Activated B cell treated with CpG ODN at 0.5 μM for 24 hours (primary cell): ENCODE data around the gene NMRK2. TPM values are rescaled to one million over a fixed set of nuclear protein-coding genes. Genes with fewer than 3 reads are reported as not detected.

ENCODE experiments used
- ATAC-seq: fragments of 200-7000 bp; cut with Tn5 transposase; one replicate; pipeline ENCODE4 v1.10.0; 2021; ENCODE audit warnings: low read depth, mild to moderate bottlenecking, moderate library complexity
- CTCF ChIA-PET: fragments of 350-600 bp; sonication (Branson Sonifier 250); formaldehyde crosslinking; loops from one replicate; lab custom pipeline; 2021; ENCODE audit warnings: antibody characterized with exemption; lab: Charles Lee
- POLR2A ChIA-PET: fragments of 350-600 bp; sonication (Branson Sonifier 250); formaldehyde crosslinking; loops from one replicate; lab custom pipeline; 2021; ENCODE audit warnings: antibody characterized with exemption; lab: Charles Lee
- DNase-seq: peaks from one replicate; pipeline ENCODE4 v3.0.0; 2022
- H3K27ac Mint-ChIP-seq: one replicate; pipeline ENCODE4 v1.8.0; 2020; ENCODE audit warnings: mixed read lengths
- H3K27me3 Mint-ChIP-seq: one replicate; pipeline ENCODE4 v1.8.0; 2021; ENCODE audit warnings: mixed read lengths
- H3K36me3 Mint-ChIP-seq: one replicate; pipeline ENCODE4 v1.8.0; 2021; ENCODE audit warnings: low read depth, mixed read lengths
- H3K4me1 Mint-ChIP-seq: one replicate; pipeline ENCODE4 v1.8.0; 2021; ENCODE audit warnings: mixed read lengths
- H3K4me3 Mint-ChIP-seq: one replicate; pipeline ENCODE4 v1.8.0; 2020; ENCODE audit warnings: mild to moderate bottlenecking, mixed read lengths
- H3K9me3 Mint-ChIP-seq: one replicate; pipeline ENCODE4 v1.8.0; 2020; ENCODE audit warnings: mixed read lengths
- intact Hi-C: fragments of 100-400 bp; cut with micrococcal nuclease; formaldehyde crosslinking; loops from one replicate; pipeline ENCODE4 v1.15.1; 2024
- total RNA-seq: library from RNA; stranded (reverse); gene quantifications from 2 replicates; pipeline ENCODE4 v1.2.3, GENCODE V29; 2022
- TF ChIP-seq, protein P1 (sequence below): fragments of 200-600 bp; IDR thresholded peaks from one replicate; pipeline ENCODE4 v1.8.0; 2022; ENCODE audit warnings: antibody characterized with exemption, mild to moderate bottlenecking

The NMRK2 gene
- total RNA-seq, 1 donor from 2014 or later = not detected

DNA sequence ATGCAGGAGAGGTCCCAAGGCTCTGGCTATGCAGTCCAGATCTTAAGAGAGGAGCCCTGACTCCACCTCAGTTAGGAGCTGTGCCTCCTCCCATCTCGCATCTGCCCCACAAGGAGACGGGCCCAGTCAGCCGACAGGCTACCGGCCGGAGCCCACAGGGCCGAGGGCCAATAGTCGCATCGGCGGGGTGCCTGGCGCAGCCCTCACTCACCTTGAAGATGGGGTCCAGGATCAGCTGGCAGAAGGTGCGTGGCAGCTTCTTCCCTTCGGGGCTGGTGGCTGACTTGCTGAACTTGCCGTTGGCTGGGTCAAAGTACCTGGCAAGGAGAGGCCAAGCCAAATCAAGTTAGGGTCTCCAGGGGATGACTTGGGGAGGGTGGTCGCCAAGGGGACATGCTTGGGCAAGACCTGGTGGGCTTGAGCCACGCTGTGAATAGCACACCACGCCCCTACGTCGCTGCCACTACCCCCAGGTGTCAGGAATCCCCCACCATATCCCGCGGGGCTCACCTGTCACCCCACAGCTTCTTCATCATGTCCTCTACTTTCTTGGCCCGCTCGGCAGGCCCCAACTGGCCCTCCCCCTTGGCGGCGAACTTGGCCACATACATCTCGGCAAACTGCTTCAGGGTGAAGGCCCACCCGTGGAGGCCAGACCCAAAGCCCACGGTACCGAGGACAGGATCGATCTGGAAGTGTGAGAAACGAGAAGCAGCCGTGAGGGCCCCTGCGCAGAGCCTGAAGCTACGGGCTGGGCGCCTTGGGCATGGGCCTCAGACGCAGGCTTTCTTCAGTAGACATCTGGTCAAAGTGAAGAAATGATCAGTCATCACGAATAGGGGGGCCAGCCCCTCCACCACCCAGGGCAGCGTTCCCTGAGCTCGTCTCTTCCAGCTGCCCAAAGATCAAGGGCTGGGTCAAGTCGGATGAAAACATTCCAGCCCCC is 49.1 kb downstream of the NMRK2 start:
- Mint-ChIP-seq H3K4me3 (peak overlapping the region; percentile 32), H3K27ac (peak overlapping the region; percentile 7), H3K27me3 (no peaks in the 10 kb centered on the region), H3K4me1 (peaks cover 53% of the 10 kb centered on the region), H3K9me3 (no peaks in the 10 kb centered on the region), H3K36me3 (peaks cover 76% of the 10 kb centered on the region)
- DNase-seq = no peak
- ChIA-PET CTCF (no interaction called here), POLR2A (interaction anchor here (0.6 to 4.7 kb wide), 2 partner anchors 11 to 46 kb away, joined by 5 to 33 read pairs; partner anchors contain the start of gene DAPK3)
- TF ChIP-seq, protein P1, sequence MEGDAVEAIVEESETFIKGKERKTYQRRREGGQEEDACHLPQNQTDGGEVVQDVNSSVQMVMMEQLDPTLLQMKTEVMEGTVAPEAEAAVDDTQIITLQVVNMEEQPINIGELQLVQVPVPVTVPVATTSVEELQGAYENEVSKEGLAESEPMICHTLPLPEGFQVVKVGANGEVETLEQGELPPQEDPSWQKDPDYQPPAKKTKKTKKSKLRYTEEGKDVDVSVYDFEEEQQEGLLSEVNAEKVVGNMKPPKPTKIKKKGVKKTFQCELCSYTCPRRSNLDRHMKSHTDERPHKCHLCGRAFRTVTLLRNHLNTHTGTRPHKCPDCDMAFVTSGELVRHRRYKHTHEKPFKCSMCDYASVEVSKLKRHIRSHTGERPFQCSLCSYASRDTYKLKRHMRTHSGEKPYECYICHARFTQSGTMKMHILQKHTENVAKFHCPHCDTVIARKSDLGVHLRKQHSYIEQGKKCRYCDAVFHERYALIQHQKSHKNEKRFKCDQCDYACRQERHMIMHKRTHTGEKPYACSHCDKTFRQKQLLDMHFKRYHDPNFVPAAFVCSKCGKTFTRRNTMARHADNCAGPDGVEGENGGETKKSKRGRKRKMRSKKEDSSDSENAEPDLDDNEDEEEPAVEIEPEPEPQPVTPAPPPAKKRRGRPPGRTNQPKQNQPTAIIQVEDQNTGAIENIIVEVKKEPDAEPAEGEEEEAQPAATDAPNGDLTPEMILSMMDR = no peak
- ATAC-seq = no peak
- intact Hi-C loops = loop anchor here (10.0 kb wide), 1 partner anchor 423 kb away; the partner anchor contains the start of genes CHAF1A and SH3GL1

DNA sequence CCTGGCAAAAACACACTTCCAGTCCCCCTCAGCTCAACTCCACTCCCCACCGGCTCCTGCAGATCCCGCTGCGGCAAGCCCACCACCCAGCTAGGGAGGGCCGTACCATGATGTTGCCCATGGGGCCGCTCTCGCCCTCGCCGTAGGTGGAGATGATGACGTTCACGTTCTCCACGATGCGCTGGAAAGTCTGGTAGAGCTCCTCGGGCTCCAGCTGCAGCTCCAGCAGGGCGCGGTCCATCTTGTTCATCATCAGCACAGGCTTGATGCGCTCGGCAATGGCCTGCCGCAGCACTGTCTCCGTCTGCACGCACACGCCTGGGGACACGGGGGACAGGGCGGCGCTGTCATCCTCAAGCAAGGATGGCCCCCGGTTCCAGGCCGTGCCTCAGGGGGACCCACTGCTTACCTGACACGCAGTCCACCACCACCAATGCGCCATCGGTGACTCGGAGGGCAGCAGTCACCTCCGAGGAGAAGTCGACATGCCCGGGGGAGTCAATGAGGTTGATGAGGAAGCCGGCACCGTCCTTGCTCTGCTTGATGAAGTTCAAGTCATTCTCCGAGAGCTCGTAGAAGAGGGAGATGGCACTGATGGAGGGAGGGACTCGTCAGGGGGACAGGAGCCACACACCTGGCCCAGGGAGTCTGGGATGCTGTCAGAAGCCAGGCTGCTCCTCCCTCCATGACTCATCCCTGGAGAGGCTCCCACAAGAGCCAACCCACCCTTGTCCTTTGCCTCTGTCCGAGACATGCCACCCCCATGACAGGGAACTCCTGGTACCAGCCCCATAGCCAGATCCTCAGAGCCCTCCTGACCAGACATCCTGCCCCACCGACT is 50.1 kb downstream of the NMRK2 start:
- Mint-ChIP-seq H3K4me1 (peaks cover 60% of the 10 kb centered on the region), H3K4me3 (peak overlapping the region; percentile 96), H3K27ac (peak overlapping the region; percentile 91), H3K27me3 (no peaks in the 10 kb centered on the region), H3K9me3 (no peaks in the 10 kb centered on the region), H3K36me3 (peaks cover 67% of the 10 kb centered on the region)
- TF ChIP-seq, protein P1 = no peak
- no peak for ATAC-seq
- POLR2A ChIA-PET = interaction anchor here (1.2 to 4.7 kb wide), 4 partner anchors 11 to 30 kb away, joined by 3 to 63 read pairs (median 40); partner anchors contain the start of genes DAPK3 and PIAS4
- CTCF ChIA-PET = no interaction called here
- no peak for DNase-seq
- intact Hi-C loops = loop anchor here (10.0 kb wide), 1 partner anchor 422 kb away; the partner anchor contains the start of genes CHAF1A and SH3GL1

DNA sequence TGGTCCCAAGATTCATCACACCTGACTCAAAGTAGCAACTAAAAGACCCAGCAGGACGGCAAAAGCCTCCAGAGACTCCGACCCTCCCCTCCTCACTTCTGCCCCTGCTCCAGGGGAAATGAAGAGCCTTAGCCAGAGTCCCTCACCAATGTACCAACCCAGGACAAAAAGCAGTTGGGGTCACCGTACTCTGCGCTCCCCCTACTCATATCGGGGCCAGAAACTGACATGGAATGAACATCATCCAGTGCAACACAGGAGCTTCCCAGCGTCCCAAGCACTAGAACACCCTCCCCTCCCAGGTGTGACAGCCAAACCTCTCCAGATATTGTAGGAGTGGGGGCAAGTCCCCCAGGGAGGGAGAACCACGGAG is 50.7 kb downstream of the NMRK2 start:
- Mint-ChIP-seq H3K9me3 (no peaks in the 10 kb centered on the region), H3K36me3 (peaks cover 62% of the 10 kb centered on the region), H3K4me1 (peaks cover 66% of the 10 kb centered on the region), H3K4me3 (peak overlapping the region; percentile 96), H3K27ac (peak overlapping the region; percentile 91), H3K27me3 (no peaks in the 10 kb centered on the region)
- TF ChIP-seq, protein P1 = no peak
- DNase-seq = no peak
- ATAC-seq = no peak
- ChIA-PET POLR2A (interaction anchor here (0.5 to 3.5 kb wide), 7 partner anchors 8 to 408 kb away, joined by 3 to 63 read pairs (median 11); partner anchors contain the start of genes DAPK3 and PIAS4), CTCF (no interaction called here)
- intact Hi-C loops = loop anchor here (10.0 kb wide), 1 partner anchor 421 kb away; the partner anchor contains the start of genes CHAF1A and SH3GL1

DNA sequence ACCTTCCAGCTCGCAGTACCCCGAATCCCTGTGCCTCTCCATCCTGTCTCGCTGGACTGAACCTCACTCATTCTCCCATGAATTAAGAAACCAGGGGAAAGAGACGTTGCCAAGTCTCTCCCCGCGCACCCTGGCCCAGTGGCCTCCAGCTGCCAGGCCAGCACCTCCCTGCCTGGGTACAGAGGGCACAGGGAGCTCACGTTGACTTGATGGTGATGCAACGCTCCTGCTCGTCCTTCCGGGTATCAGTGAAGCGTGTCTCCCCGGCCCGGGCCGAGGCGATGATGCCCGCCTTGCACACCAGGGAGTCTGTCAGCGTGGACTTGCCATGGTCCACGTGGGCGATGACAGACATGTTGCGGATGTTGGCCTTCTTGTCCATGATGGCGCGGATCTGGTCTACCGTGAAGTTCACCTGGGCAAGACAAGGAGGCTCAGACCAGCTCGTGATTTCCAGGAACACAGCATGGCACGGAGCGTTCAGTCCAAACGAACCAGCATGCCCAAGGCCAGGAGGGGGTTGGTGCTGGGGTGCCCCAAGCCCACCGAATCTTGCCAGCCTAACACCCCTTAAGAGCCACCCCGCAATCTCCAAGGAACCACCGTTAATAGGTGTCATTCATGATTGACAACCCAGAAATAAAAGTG is 51.2 kb downstream of the NMRK2 start:
- ChIA-PET POLR2A (interaction anchor here (0.5 to 3.5 kb wide), 9 partner anchors 9 to 409 kb away, joined by 3 to 63 read pairs (median 10); partner anchors contain the start of genes APBA3, DAPK3 and PIAS4), CTCF (no interaction called here)
- H3K4me3 Mint-ChIP-seq = peak overlapping the region; percentile 96
- H3K9me3 Mint-ChIP-seq = no peaks in the 10 kb centered on the region
- intact Hi-C loops = loop anchor here (2.0 to 10.0 kb wide), 2 partner anchors 13 to 421 kb away; partner anchors contain the start of genes CHAF1A, DAPK3 and SH3GL1
- H3K27ac Mint-ChIP-seq = peak overlapping the region; percentile 91
- peak; percentile 9 for ATAC-seq
- TF ChIP-seq, protein P1 = no peak
- no peaks in the 10 kb centered on the region for H3K27me3 Mint-ChIP-seq
- no peak for DNase-seq
- peaks cover 59% of the 10 kb centered on the region for H3K36me3 Mint-ChIP-seq
- H3K4me1 Mint-ChIP-seq = peaks cover 64% of the 10 kb centered on the region
